GM18511 (cell line): ENCODE results near the gene MFSD12.
"Not testable (repeated sequence)": the region's sequence is repeated elsewhere in the genome, so short reads cannot be mapped to it uniquely, and the experiment has no call there.

Experiments used
- ATAC-seq: cut with Tn5 transposase; IDR thresholded peaks from one replicate; pipeline ENCODE4 v1.9.1; 2021; ENCODE audit warnings: mild to moderate bottlenecking, moderate library complexity; ENCODE audit not compliant: unreplicated experiment

MFSD12 gene

GRCh38 chr19:3511506-3512251 lies 45.7 kb downstream of the MFSD12 start:
- ATAC-seq, result no peak

- ATAC-seq, result no peak
These were observed 46.7 kb downstream of the MFSD12 start for GRCh38 chr19:3510727-3511126.

GRCh38 chr19:3509566-3509989 lies 47.8 kb downstream of the MFSD12 start:
- no peak for ATAC-seq

DNA sequence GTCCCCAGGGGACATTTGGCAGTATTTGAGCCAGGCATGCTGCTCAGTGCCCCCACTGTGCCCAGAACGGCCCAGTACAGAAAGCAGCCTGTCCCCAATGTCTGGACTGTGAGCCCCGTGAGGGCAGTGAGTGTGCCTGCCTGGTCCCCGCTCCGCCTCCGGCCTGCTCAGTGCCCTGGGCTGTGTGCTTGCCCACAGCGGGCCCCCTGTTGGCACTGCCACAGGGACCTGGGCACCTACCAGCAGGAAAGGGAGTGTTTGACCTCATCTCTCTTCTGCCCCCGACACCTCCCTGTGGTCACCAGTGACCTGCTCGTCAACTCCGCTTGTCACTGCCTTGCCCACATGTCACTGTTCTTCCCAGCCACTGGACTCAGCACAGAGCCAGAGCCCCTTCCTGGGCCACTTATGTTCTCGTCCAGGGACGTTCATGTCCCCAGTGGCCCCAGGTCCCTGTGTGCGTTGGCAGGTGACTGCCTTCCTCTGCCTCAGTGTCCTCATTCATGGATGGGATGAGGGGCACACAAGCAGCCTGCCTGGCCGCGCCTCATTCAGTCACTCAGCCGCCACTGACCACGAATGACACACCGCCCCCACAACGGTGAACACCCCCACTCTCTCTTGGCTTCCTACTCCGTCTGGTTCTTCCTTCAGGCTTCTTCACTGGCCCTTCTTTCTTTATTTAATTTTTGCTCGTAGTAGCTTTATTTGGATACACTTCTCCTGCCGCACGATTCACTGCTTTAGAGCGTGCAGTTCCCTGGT lies 48.4 kb downstream of the MFSD12 start:
- no peak for ATAC-seq

- not testable (repeated sequence) for ATAC-seq
These were observed 49.2 kb downstream of the MFSD12 start for GRCh38 chr19:3508121-3508661.

DNA sequence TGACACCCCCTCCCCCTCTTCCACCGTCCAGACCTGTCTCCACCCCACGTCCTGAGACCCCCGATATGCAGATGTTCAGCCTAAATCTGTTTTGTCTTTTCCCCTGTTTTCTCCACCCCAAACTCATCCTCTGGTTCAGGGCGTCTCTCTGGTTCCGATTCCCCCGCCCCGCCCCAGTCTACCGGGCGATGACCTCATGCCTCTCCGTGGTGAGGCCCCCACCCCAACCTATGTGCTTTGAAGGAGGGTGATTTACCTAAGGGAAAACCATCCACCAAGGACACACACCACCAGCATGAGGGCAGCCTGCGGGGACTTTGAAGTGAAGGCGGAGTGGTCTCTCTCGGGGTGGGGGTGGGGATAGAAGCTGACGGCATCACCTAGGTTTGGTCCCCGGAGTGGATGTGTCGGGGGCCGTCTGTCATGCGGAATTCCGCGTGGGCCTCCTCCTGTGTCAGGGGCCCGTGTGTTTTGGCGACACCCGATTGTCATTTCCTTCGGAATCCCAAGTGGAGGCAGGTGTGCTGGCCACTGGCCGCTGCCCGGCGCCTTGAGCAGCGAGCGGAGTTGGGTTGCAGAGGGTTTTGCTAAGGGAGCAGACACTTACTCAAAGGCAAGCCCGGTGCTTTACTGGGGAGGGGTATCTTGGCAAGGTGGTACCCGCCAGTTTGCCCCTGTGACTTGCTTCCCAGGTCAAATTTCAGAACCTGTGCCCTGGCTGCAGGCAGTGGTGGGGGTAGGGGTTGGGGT lies 49.8 kb downstream of the MFSD12 start:
- no peak for ATAC-seq

- peak; percentile 12 for ATAC-seq
These were observed 50.7 kb downstream of the MFSD12 start for GRCh38 chr19:3506384-3507340.

- peak; percentile 90 for ATAC-seq
These were observed 51.6 kb downstream of the MFSD12 start, which contains the start of gene FZR1 for GRCh38 chr19:3505598-3506383. Gene FZR1, plus strand, starts transcription at chr19:3506311. Its CDS starts 16,679 bp downstream, at chr19:3522990.

DNA sequence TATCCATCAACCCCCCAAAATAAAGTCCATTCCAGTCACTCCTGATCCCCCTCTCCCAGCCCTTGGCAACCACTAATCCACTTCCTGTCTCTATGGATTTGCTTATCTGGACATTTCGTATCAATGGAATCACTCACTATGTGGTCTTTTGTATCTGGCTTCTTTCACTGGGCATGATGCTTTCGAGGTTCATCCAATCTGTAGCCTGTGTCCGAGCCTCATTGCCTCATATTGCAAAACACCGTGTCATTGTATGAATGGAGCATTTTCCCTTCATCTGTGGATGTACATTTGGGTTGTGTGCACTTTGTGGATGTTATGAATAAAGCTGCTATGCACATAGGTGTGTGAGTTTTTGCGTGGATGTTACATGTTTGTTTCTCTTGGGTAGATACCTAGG lies 52.7 kb downstream of the MFSD12 start:
- no peak for ATAC-seq

GRCh38 chr19:3503036-3503572 lies 54.3 kb downstream of the MFSD12 start:
- no peak for ATAC-seq

- ATAC-seq, result no peak
These were observed 55.6 kb downstream of the MFSD12 start for GRCh38 chr19:3501780-3502179.

- peak; percentile 88 for ATAC-seq
These were observed 56.8 kb downstream of the MFSD12 start, which contains the start of gene DOHH for GRCh38 chr19:3500429-3501101. Gene DOHH, minus strand, starts transcription at chr19:3500674. Its CDS starts 3,860 bp downstream, at chr19:3496814.

DNA sequence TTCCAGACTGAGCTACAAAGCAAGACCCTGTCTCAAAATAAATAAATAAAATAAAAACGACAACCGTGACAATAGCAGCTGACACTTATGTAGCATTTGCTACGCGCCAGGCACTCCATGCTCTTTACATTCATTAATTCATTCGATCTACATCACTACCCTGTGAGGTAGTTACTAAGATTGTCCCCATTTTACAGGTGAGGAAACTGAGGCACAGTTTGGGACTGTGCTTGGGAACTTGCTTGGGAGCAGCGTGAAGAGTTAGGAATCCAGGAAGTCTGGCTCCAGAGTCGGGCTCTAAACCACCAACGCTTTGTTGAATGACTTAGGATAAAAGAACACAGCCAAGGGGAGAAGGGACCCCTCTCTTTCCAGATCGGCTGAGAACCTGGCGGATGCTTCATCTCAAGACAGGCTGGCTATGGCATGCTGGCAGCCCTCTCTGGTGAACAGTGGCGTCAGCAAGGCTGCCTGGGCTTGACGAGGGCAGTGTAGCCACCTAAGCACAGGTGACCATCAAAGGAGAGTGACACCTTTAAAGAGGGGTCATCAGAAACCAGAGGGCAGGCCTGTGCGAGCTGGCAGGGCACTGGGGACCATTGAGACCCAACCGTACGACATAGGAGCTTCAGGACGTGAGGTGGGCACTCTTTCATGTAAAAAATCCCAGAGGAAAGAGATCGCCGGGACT lies 57.5 kb downstream of the MFSD12 start:
- ATAC-seq, result no peak

GRCh38 chr19:3497757-3498520 lies 59.4 kb downstream of the MFSD12 start:
- ATAC-seq, result no peak

DNA sequence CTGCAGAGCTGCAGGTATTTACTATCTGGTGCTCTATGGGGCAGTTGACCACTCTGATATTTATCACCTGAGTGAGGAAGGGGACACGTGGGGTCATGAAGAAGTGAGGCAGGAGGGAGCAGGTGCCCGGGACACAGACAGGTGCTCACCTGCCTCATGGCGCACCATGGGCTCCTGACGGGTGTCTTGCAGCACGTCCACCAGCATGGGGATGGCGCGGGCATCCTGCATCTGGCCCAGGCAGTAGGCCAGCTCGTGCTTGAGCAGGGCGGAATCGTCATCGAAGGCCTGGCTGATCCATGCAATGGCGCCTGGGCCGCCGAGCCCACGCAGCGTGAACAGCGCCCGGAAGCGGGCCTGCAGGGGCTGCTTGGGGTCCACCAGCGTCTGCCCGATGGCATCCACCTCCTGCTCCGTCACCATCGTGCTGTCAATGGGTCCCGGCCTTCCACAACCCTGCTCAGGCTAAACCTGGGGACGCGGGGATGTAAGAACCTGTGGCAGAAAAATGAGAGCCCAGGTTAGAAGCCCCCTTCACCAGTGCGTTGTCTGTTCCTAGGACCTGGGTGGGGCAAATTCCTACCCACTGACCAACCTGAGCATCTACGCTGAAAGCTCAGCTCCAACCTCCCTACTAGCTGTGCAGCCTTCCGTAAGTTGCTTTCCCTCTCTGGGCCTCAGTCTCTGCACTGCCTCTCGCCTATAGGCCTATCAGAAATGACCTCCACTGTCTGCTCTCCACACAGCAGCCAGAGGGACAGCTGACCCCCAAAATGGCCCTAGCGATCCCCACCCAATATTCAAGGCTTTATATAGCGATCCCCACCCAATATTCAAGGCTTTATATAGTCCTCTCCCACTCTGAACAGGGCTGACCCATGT lies 60.8 kb downstream of the MFSD12 start:
- ATAC-seq, result no peak

DNA sequence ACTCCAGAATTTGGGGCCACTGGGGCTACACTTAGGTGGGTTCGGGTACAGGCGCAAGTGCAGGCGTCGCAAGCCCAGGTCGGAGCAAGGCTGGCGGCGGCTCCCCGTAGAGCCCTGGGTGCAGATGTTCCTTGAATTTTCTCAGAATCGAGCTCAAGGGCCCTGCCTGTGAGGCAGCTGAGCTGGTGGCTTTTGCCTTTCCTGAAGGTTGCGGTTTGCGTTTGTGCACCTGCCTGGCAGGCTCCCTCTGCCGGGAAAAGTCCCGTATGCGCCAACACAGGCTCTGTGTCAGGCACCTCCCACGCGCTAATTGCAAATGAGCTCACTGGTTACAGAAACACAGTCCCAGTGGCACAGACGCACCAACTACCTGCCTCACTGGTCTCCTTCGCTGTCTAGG lies 62.8 kb downstream of the MFSD12 start:
- no peak for ATAC-seq
